ENCODE data around the gene BZW1. TPM values are rescaled to one million over a fixed set of nuclear protein-coding genes. Genes with fewer than 3 reads are reported as not detected.
"Not testable (repeated sequence)": the region's sequence is repeated elsewhere in the genome, so short reads cannot be mapped to it uniquely, and the experiment has no call there.

Gene BZW1
- polyA plus RNA-seq, 3 donors, result 31.3 to 142 (median 107) TPM

DNA sequence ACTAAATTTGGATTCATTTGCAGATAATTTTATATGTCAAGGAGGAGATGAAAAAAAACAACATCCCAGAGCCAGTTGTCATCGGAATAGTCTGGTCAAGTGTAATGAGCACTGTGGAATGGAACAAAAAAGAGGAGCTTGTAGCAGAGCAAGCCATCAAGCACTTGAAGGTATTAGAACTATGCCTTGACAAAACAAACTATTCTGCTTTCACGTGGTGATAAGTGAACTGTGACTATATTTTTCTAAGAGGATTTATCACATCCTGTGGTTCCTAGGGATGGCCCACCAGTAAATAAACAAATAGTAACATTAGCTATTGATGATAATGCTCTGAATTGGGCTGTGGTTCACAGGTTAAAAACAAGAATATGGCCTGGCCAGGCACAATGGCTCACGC, 7.0 kb downstream of the BZW1 start:
- H3K27ac ChIP-seq (ENCODE audit: low read depth, low read length), result not testable (repeated sequence)
- WGBS, 3 donors, result 83 to 87% (median 86%) methylated on average over 3 of the region's 3 CpGs

DNA sequence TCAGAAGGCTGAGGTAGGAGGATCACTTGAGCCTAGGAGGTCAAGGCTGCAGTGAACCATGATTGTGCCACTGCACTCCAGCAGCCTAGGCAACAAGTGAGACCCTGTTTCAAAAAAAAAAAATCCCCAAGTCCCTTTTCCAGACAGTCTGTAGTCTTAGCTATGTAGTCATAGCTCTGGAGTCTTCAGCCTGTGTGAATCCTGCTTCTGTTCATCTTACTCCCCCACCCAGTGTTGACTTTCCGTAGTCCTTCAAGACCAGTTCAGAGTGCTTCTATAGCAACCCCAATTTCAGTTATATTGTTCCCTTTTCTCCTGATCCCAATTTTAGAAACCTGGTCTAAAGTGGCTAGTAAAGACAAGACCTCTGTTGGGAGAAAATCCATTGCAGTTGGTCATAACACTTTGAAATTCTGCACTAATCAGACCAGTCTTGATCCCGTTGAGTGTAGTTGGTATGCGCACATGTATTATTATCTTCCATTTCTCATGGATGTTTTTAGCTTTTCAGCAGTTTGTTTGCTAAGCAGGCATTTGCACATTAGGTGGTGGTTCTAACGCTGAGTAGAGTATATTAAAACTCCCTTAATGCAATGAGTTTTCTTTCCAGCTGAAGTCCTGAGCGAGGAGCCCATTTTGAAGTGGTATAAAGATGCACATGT, 9.0 kb downstream of the BZW1 start:
- 93 to 95% (median 94%) methylated on average over 5 of the region's 5 CpGs for WGBS, 3 donors
- H3K27ac ChIP-seq (ENCODE audit: low read depth, low read length), result no peak overlapping the region

DNA sequence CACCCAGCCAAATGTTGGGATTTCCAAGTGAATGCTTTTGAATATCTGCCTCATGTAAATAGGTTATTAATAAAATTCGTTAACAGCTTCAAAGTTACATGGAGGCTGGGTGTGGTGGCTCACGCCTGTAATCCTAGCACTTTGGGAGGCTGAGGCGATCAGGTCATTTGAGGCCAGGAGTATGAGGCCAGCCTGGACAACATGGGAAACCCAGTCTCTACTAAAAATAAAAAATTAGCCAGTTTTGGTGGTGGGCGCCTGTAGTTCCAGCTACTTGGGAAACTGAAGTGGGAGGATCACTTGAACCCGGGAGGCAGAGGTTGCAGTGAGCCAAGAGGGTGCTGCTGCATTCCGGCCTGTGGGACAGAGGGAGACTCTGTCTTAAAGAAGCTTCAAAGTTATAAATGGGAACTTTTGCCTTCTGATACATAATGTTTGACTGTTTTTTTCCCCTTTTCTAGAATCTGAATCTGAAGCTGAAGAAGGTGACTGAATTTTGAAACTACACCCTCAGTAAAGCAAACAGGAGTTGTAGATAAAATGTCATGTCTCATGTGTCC, 10.1 kb downstream of the BZW1 start:
- WGBS, 3 donors, result 89 to 94% (median 92%) methylated on average over 6 of the region's 6 CpGs
- no peak overlapping the region for H3K27ac ChIP-seq (ENCODE audit: low read depth, low read length)

DNA sequence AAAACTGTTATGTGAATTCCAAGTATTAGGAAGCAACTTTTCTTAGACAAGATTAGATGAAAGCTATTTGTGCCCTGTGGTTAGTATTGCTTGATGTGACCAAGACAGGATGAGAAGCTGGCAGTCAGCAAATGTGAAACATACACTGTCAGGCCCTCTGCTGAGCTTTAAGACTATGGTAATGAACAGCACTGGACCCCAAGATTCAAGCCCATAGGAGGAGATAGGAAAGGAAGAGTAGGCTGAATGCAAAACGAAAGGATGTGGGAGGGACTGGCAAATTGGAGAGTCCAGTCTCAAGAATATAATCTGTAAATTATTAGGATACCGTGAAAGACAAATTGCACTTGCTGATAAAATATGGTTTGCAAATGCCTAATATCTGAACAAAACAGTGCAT, 16.4 kb downstream of the BZW1 start:
- H3K27ac ChIP-seq (ENCODE audit: low read depth, low read length), result no peak overlapping the region
- 70 to 87% (median 78%) methylated on average over 2 of the region's 2 CpGs for WGBS, 3 donors

DNA sequence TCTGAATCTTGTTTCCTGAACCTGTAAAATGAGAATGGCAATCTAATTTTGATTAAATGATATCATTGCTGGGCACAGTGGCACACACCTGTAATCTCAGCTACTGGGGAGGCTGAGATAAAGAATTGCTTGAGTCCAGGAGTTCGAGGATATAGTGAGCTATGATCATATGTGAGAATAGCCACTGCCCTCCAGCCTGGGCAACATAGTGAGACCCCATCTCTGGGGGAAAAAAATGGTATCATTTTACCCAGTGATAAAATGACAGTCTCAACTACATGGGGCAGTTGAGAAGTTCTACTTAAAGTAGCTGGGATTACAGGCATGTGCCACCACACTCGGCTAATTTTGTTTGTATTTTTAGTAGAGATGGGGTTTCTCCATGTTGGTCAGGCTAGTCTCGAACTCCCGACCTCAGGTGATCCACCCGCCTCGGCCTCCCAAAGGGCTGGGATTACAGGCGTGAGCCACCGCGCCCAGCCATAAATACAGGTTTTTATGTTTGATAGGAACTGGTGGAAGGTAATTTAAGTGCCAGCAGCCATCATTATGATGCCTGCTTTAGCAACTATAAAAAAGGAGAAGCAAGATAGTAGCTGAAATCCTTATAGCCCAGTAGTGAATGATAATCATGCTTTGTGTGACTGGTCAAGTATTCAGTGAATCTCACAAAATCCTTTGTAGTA, 17.0 kb downstream of the BZW1 start:
- H3K27ac ChIP-seq (ENCODE audit: low read depth, low read length), result no peak overlapping the region
- 94 to 97% (median 94%) methylated on average over 9 of the region's 9 CpGs for WGBS, 3 donors

DNA sequence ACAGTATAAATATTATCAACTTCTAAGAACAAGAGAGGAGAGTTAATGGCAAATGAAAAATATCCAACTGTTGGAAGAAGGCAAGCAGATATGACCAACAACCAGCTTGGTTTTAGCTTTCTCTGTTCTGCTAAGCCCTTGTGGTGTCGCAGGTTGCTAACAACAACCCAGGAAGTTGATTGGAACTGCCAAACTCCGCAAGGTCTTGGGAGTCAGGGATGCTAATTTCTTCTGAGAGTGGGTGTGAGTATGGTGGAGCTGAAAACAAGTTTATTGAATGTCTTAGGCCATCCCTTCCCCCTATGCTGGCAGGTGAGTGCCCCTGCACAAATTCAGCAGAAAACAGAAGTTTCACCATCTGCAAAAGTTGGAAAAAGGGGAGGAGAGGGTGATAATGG, 17.5 kb downstream of the BZW1 start:
- 90 to 97% (median 92%) methylated on average over 2 of the region's 2 CpGs for WGBS, 3 donors

DNA sequence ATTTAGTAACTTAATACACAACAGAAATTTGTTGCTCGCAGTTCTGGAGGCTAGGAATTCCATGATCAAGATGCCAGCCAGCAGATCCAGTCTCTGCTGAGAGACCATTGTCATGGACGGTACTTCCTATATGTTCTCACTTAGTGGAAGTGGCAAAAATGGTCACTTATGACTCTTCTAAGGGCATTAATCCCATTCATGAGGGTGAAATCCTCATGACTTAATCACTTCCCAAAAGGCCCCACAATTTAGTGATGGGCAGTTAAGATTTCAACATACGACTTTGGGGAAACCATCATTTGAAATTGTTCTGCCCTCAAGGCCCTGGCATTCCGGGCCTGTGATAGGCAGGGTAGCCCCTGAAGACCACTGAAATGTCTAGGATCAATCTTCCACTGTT, 23.0 kb downstream of the BZW1 start:
- no peak overlapping the region for H3K27ac ChIP-seq (ENCODE audit: low read depth, low read length)
- WGBS, 3 donors, result 87 to 88% (median 88%) methylated on average over 4 of the region's 4 CpGs

More for the DNA sequence above, 17.5 kb downstream of the BZW1 start:
- no peak overlapping the region for H3K27ac ChIP-seq (ENCODE audit: low read depth, low read length)

DNA sequence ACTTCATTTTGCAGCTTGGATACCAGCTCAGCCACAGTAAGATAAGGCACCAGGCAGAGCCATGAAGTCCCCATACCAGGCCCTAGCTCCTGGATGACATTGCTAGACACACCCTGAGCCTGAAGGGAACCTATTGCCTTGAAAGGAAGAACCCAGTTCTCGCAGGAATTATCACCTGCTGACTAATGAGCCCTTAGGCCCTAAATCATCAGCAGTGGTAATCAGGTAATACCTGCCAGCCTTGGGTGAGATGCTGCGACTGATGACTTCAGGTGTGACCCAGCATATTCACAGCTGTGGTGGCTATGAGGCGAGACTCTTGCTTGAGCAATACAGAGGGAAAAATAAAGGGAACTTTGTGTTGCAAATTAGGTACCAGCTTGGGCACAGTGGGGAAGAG, 27.8 kb downstream of the BZW1 start:
- no peak overlapping the region for H3K27ac ChIP-seq (ENCODE audit: low read depth, low read length)
- 79 to 92% (median 89%) methylated on average over 3 of the region's 3 CpGs for WGBS, 3 donors

DNA sequence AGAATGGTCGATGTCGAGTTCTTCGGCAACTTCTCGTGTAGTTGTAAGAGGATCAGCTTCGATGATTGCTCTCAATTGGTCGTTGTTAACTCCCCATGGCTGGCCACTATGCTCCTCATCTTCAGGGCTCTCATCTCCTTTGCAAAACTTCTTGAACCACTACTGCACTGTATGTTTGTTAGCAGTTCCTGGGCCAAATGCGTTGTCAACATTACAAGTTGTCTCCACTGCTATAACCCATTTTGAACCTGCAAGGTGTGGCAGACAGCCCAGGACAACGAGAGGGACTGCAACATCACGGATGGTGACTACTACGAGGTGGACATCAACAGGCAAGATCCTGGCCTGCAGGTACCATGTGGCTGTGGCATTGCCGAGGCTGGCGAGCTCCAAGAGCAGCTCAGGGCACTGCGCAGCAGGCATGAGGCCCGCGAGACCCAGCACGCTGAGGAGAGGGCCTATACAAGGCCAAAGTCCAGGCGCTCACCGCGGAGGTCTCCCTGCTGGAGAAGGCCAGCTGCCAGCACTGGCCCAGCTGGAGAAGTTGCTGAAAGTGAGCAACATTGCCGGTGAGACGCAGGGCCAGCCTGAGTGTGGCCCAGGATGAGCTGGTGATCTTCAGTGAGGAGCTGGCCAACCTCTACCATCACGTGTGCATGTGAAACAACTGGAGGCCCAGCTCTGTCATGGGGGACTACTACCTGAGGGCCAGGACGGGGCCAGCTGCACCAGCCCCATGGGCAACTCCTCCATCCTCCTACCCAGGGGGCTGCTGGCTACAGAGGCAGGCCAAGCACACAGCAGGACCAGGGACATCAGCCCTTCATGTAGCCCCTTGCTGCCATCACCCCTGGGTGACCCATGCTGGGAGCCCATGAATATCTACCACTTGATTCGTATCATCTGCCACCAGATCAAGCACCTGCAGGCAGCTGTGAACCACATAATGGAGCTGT, 32.6 kb downstream of the BZW1 start:
- no peak overlapping the region for H3K27ac ChIP-seq (ENCODE audit: low read depth, low read length)
- 88 to 93% (median 93%) methylated on average over 24 of the region's 24 CpGs for WGBS, 3 donors

DNA sequence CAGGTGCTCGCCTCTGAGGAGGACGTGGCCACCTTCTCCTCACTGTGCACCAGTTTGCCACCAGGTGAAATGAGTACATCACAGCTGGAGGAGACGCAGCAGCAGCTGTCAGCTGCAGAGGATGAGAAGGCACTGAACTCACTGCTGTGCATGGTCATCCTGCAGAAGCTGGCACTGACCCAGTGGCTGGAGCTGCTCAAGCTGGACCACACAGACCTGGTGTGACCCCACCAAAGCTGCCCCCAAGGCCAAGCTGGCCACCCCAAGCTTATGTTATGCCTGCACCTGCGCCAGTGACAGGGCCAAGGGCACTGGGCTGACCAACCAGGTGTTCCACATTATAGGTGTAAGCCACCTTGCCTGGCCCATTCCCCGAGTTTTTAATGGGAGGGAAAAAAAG, 33.5 kb downstream of the BZW1 start:
- WGBS, 3 donors, result 85 to 94% (median 93%) methylated on average over 5 of the region's 5 CpGs
- H3K27ac ChIP-seq (ENCODE audit: low read depth, low read length), result no peak overlapping the region

DNA sequence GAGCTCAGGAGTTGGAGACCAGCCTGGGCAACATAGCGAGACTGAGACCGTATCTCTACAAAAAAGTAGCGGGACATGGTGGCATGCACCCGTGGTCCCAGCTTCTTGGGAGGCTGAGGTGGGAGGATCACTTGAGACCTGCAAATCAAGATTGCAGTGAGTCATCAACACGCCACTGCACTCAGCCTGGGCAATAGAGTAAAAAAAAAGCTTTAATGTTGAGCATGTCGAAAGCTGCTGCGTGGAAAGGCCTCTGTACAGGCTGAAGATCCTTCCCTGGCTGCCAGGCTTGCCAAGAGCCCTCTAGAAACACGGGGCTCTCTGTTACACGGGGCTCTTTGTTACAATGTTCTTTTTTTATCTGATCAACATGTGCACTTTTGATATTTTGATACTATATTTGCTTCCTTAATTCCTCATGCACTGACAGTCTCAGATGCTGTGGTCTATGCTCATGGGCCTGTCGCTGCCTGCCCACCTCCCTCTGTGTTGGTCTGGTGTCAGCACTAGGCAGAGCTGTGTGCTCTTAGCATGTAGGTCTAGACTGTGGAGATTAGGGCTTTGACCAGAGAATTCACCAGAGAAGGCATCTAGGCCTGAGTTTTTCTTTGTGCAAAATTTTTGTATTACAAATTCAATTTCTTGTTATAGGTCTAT, 34.1 kb downstream of the BZW1 start:
- no peak overlapping the region for H3K27ac ChIP-seq (ENCODE audit: low read depth, low read length)
- 87 to 93% (median 88%) methylated on average over 10 of the region's 10 CpGs for WGBS, 3 donors

DNA sequence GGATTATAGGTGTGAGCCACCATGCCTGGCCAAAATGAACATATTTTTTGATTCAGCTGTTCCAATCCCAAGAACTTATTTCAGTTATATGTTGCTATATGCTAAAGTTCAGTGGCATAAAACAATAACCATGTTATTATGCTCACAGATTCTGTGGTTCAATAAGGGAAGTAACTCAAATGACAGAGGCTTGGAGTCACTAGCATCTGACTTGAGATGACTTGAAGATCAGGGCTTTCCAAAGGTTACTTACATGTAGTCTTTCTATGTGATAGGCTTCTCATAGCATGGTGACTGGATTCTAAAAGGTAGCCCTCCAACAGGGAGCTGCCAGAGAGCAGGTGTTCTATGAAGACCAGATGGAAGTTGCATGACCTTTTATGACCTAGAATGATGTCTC, 35.6 kb downstream of the BZW1 start:
- no peak overlapping the region for H3K27ac ChIP-seq (ENCODE audit: low read depth, low read length)

DNA sequence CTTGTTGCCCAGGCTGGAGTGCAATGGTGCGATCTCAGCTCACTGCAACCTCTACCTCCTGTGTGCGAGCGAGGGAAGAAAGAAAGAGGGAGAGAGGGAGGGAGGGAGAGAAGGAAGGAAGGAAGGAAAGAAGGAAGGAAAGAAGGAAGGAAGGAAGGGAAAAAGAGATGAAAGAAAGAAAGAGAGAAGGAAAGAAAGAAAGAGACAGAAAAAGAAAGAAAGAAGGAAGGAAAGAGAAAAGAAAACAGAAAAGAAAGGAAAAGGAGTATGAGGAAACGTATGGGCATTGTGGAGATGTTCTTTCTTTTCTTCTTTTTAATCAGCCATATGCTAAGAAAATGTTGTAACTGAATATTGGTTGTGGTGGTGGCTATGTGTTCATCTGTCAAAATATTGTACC, 36.2 kb downstream of the BZW1 start:
- 71 to 86% (median 80%) methylated on average over 4 of the region's 4 CpGs for WGBS, 3 donors
- no peak overlapping the region for H3K27ac ChIP-seq (ENCODE audit: low read depth, low read length)

DNA sequence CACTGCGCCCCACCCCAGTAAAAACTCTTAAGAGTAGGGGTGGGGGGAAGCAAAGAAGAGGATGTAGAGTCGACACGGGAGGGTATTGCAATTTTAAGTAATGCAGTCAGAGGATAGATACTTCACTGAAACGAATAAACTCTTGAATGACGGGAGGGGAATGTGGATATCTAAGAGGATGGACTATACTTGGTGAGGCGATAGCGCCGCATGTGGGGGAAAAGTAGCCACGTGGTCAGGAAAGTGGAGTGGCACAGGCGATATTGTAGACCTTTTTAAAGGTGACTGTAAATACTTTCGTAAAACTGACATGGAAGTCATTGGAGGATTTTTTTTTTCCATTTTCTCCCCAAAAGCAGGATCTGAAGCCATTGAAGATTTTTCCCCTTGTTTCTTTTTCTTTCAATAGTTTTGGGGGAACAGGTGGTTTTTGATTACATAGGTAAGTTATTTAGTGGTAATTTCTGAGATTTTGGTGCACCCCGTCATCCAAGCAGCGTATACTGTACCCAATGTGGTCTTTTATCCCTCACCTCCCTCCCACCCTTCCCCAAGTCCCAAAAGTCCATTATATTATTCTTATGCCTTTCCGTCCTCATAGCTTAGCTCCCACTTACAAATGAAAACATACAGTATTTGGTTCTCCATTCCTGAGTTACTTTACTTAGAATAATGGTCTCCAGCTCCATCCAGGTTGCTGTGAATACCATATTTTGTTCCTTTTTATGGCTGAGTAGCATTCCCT, 39.0 kb downstream of the BZW1 start:
- 87 to 91% (median 89%) methylated on average over 14 of the region's 14 CpGs for WGBS, 3 donors
- H3K27ac ChIP-seq (ENCODE audit: low read depth, low read length), result no peak overlapping the region

DNA sequence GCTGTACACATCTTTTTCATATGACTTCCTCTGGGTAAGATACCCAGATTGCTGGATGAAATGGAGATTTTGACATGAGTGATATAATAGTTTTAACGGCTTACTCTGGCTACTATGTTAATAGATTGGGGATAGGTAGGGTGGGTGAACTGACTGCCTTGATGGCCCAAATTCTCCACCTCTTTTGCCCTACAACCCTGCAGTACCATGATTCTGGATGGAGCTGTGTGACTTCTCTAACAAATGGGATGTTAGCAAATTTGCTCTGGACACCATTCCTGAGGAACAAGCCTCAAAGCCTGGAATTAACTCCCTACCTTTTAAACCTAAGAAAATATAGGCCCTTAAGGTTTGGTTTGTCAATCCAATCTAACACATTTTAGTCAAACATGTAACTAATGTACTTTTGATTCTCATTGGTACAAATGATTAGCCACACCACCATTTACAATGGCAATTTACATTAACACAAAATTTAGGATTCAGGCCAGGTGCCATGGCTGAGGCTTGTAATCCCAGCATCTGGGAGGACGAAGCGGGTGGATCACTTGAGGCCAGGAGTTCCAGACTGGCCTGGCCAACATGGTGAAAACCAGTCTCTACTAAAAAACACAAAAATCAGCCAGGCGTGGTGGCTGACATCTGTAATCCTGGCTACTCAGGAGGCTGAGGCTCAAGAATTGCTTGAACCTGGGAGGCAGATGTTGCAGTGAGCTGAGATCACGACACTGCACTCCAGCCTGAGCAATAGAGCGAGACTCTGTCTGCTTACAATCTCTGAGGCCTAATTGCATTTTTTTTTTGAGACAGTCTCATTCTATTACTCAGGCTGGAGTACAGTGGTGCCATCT, 39.9 kb downstream of the BZW1 start:
- no peak overlapping the region for H3K27ac ChIP-seq (ENCODE audit: low read depth, low read length)
- WGBS, 3 donors, result 95 to 98% (median 98%) methylated on average over 6 of the region's 6 CpGs

DNA sequence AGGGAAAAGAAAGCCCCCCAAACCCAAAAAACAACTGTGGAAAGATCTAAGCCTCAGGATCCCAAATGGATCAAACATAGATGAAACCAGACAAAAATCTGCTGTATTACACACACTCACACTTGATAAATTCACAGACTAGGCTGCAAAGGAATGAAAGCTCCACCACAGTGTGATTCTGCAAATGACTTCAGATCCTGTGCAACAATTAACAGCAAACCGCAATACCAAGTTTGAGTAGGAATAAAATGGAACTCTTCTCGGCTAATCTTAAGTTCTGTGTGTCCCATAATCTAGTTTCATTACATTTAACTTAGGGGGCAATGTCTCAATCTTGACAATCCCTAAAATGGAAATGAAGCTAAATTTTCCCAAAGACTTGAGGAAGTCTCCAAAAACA, 40.9 kb downstream of the BZW1 start:
- 93 to 99% (median 95%) methylated on average over 2 of the region's 2 CpGs for WGBS, 3 donors
- no peak overlapping the region for H3K27ac ChIP-seq (ENCODE audit: low read depth, low read length)

DNA sequence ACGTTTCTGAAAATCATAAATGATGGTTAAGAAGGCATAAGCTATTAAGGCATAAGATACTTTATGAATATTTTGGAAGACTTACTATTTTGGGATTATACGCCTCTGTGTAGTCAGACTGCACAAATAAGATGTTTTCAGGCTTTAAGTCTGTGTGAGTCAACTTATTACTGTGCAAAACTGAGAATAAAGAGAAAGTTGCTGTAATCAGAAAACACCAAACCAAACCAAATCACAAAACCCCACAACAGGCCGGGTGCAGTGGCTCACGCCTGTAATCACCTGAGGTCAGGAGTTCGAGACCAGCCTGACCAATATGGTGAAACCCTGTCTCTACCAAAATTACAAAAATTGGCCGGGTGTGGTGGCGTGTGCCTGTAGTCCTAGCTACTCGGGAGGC, 45.1 kb downstream of the BZW1 start:
- WGBS, 3 donors, result 85 to 88% (median 85%) methylated on average over 8 of the region's 8 CpGs
- H3K27ac ChIP-seq (ENCODE audit: low read depth, low read length), result no peak overlapping the region

All from adipose tissue (tissue), 3 donors.